GM12891 (cell line): ENCODE data around the gene PDE1A.

Experiments
- POLR2A ChIP-seq: IDR thresholded peaks from 2 replicates; pipeline ENCODE4 v1.6.1; 2011; ENCODE audit warnings: low read depth, low read length, control low read depth
- POLR2AphosphoS5 ChIP-seq: IDR thresholded peaks from 2 replicates; pipeline ENCODE4 v1.6.1; 2011; ENCODE audit warnings: low read depth, low read length, control low read depth
- TAF1 ChIP-seq: IDR thresholded peaks from 2 replicates; pipeline ENCODE4 v1.6.1; 2011; ENCODE audit warnings: low read depth, low read length, control low read depth

DNA sequence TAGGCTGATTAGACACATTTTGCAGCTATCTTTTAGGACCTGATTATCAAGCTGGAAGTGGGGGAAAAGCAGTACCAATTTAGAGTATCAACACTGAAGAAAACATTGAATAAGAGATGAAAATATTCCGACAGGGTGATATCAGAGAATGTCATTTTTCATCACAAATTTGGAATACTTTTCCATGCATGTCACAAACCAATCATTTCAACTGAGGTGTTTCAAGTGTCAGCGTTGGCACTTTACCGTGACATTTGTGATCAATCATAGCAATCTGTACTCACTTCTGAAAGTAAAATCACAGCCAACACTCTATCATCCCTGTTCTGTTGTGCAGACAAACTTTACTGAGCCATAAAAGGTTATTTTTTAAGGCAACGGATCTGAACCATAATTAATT is 75.4 kb downstream of the PDE1A start:
- no peak for TF ChIP-seq TAF1
- no peak for TF ChIP-seq POLR2A
- no peak for TF ChIP-seq POLR2AphosphoS5
